Measurements from ENCODE around the gene PGD.

The PGD gene

GRCh38 chr1:10379676-10380075, 19.2 kb upstream of the PGD start:
- no peak overlapping the region for H3K27ac ChIP-seq (ENCODE audit: low read depth in 2 of 2, low read length in 2 of 2)
- peaks cover 25 to 27% of the 10 kb centered on the region in 2 donors for H3K36me3 ChIP-seq (ENCODE audit: control insufficient read depth in 2 of 2, insufficient read depth in 2 of 2, low read length in 2 of 2)
- no peak overlapping the region for H3K9ac ChIP-seq (ENCODE audit: low read depth in 1 of 2, low read length in 2 of 2)

GRCh38 chr1:10380594-10381275, 18.1 kb upstream of the PGD start:
- Histone ChIP-seq H3K9me3 (ENCODE audit: control insufficient read depth in 2 of 2, low read length in 2 of 2) (no peaks in the 10 kb centered on the region), H3K4me1 (ENCODE audit: control insufficient read depth in 2 of 2, insufficient read depth in 2 of 2, low read length in 2 of 2) (peaks cover 0 to 3% of the 10 kb centered on the region in 2 donors), H3K4me3 (ENCODE audit: low read length in 2 of 2) (no peak overlapping the region), H3K27ac (ENCODE audit: low read depth in 2 of 2, low read length in 2 of 2) (no peak overlapping the region), H3K9ac (ENCODE audit: low read depth in 1 of 2, low read length in 2 of 2) (no peak overlapping the region), H3K36me3 (ENCODE audit: control insufficient read depth in 2 of 2, insufficient read depth in 2 of 2, low read length in 2 of 2) (peaks cover 18 to 19% of the 10 kb centered on the region in 2 donors), H3K27me3 (ENCODE audit: control insufficient read depth in 2 of 2, insufficient read depth in 2 of 2, low read length in 2 of 2) (no peaks in the 10 kb centered on the region)

More at GRCh38 chr1:10379676-10380075, 19.2 kb upstream of the PGD start:
- H3K27me3 ChIP-seq (ENCODE audit: control insufficient read depth in 2 of 2, insufficient read depth in 2 of 2, low read length in 2 of 2) = no peaks in the 10 kb centered on the region
- no peak overlapping the region for H3K4me3 ChIP-seq (ENCODE audit: low read length in 2 of 2)
- no peaks in the 10 kb centered on the region for H3K9me3 ChIP-seq (ENCODE audit: control insufficient read depth in 2 of 2, low read length in 2 of 2)
- H3K4me1 ChIP-seq (ENCODE audit: control insufficient read depth in 2 of 2, insufficient read depth in 2 of 2, low read length in 2 of 2) = peaks cover 0 to 3% of the 10 kb centered on the region in 2 donors

GRCh38 chr1:10383630-10384029, 15.2 kb upstream of the PGD start:
- Histone ChIP-seq H3K4me3 (ENCODE audit: low read length in 2 of 2) (no peak overlapping the region), H3K27ac (ENCODE audit: low read depth in 2 of 2, low read length in 2 of 2) (no peak overlapping the region), H3K36me3 (ENCODE audit: control insufficient read depth in 2 of 2, insufficient read depth in 2 of 2, low read length in 2 of 2) (peaks cover 2 to 4% of the 10 kb centered on the region in 2 donors), H3K9ac (ENCODE audit: low read depth in 1 of 2, low read length in 2 of 2) (no peak overlapping the region), H3K9me3 (ENCODE audit: control insufficient read depth in 2 of 2, low read length in 2 of 2) (no peaks in the 10 kb centered on the region), H3K27me3 (ENCODE audit: control insufficient read depth in 2 of 2, insufficient read depth in 2 of 2, low read length in 2 of 2) (no peaks in the 10 kb centered on the region), H3K4me1 (ENCODE audit: control insufficient read depth in 2 of 2, insufficient read depth in 2 of 2, low read length in 2 of 2) (peaks cover 14 to 15% of the 10 kb centered on the region in 2 donors)

- Histone ChIP-seq H3K9me3 (ENCODE audit: control insufficient read depth in 2 of 2, low read length in 2 of 2) (no peaks in the 10 kb centered on the region), H3K36me3 (ENCODE audit: control insufficient read depth in 2 of 2, insufficient read depth in 2 of 2, low read length in 2 of 2) (peaks cover under 1 to 4% of the 10 kb centered on the region in 2 donors), H3K9ac (ENCODE audit: low read depth in 1 of 2, low read length in 2 of 2) (no peak overlapping the region), H3K4me1 (ENCODE audit: control insufficient read depth in 2 of 2, insufficient read depth in 2 of 2, low read length in 2 of 2) (peaks cover 16% of the 10 kb centered on the region in 2 donors), H3K27me3 (ENCODE audit: control insufficient read depth in 2 of 2, insufficient read depth in 2 of 2, low read length in 2 of 2) (no peaks in the 10 kb centered on the region), H3K4me3 (ENCODE audit: low read length in 2 of 2) (no peak overlapping the region), H3K27ac (ENCODE audit: low read depth in 2 of 2, low read length in 2 of 2) (no peak overlapping the region)
Measured at GRCh38 chr1:10384219-10384618, 14.6 kb upstream of the PGD start.

- Histone ChIP-seq H3K27me3 (ENCODE audit: control insufficient read depth in 2 of 2, insufficient read depth in 2 of 2, low read length in 2 of 2) (no peaks in the 10 kb centered on the region), H3K4me1 (ENCODE audit: control insufficient read depth in 2 of 2, insufficient read depth in 2 of 2, low read length in 2 of 2) (peaks cover 16% of the 10 kb centered on the region in 2 donors), H3K4me3 (ENCODE audit: low read length in 2 of 2) (peak overlapping the region in 1 of 2 donors; percentile 53), H3K9ac (ENCODE audit: low read depth in 1 of 2, low read length in 2 of 2) (peak overlapping the region in 1 of 2 donors; percentile 36), H3K27ac (ENCODE audit: low read depth in 2 of 2, low read length in 2 of 2) (peak overlapping the region; percentile 66 to 79), H3K9me3 (ENCODE audit: control insufficient read depth in 2 of 2, low read length in 2 of 2) (no peaks in the 10 kb centered on the region), H3K36me3 (ENCODE audit: control insufficient read depth in 2 of 2, insufficient read depth in 2 of 2, low read length in 2 of 2) (no peaks in the 10 kb centered on the region)
Measured at GRCh38 chr1:10386761-10387676, 11.8 kb upstream of the PGD start.

GRCh38 chr1:10387677-10388386, 11.0 kb upstream of the PGD start:
- Histone ChIP-seq H3K9me3 (ENCODE audit: control insufficient read depth in 2 of 2, low read length in 2 of 2) (no peaks in the 10 kb centered on the region), H3K4me1 (ENCODE audit: control insufficient read depth in 2 of 2, insufficient read depth in 2 of 2, low read length in 2 of 2) (peaks cover 16% of the 10 kb centered on the region in 2 donors), H3K27ac (ENCODE audit: low read depth in 2 of 2, low read length in 2 of 2) (peak overlapping the region; percentile 66 to 79), H3K4me3 (ENCODE audit: low read length in 2 of 2) (peak overlapping the region in 1 of 2 donors; percentile 53), H3K36me3 (ENCODE audit: control insufficient read depth in 2 of 2, insufficient read depth in 2 of 2, low read length in 2 of 2) (no peaks in the 10 kb centered on the region), H3K9ac (ENCODE audit: low read depth in 1 of 2, low read length in 2 of 2) (peak overlapping the region; percentile 19 to 36), H3K27me3 (ENCODE audit: control insufficient read depth in 2 of 2, insufficient read depth in 2 of 2, low read length in 2 of 2) (no peaks in the 10 kb centered on the region)

GRCh38 chr1:10388387-10388715, 10.5 kb upstream of the PGD start:
- no peaks in the 10 kb centered on the region for H3K36me3 ChIP-seq (ENCODE audit: control insufficient read depth in 2 of 2, insufficient read depth in 2 of 2, low read length in 2 of 2)
- H3K4me1 ChIP-seq (ENCODE audit: control insufficient read depth in 2 of 2, insufficient read depth in 2 of 2, low read length in 2 of 2) = peaks cover 16% of the 10 kb centered on the region in 2 donors
- no peak overlapping the region for H3K9ac ChIP-seq (ENCODE audit: low read depth in 1 of 2, low read length in 2 of 2)
- no peaks in the 10 kb centered on the region for H3K9me3 ChIP-seq (ENCODE audit: control insufficient read depth in 2 of 2, low read length in 2 of 2)
- no peaks in the 10 kb centered on the region for H3K27me3 ChIP-seq (ENCODE audit: control insufficient read depth in 2 of 2, insufficient read depth in 2 of 2, low read length in 2 of 2)
- peak overlapping the region; percentile 66 to 79 for H3K27ac ChIP-seq (ENCODE audit: low read depth in 2 of 2, low read length in 2 of 2)
- peak overlapping the region in 1 of 2 donors; percentile 53 for H3K4me3 ChIP-seq (ENCODE audit: low read length in 2 of 2)

- Histone ChIP-seq H3K9ac (ENCODE audit: low read depth in 1 of 2, low read length in 2 of 2) (no peak overlapping the region), H3K9me3 (ENCODE audit: control insufficient read depth in 2 of 2, low read length in 2 of 2) (no peaks in the 10 kb centered on the region), H3K27ac (ENCODE audit: low read depth in 2 of 2, low read length in 2 of 2) (no peak overlapping the region), H3K4me1 (ENCODE audit: control insufficient read depth in 2 of 2, insufficient read depth in 2 of 2, low read length in 2 of 2) (peaks cover 16% of the 10 kb centered on the region in 2 donors), H3K27me3 (ENCODE audit: control insufficient read depth in 2 of 2, insufficient read depth in 2 of 2, low read length in 2 of 2) (no peaks in the 10 kb centered on the region), H3K36me3 (ENCODE audit: control insufficient read depth in 2 of 2, insufficient read depth in 2 of 2, low read length in 2 of 2) (no peaks in the 10 kb centered on the region), H3K4me3 (ENCODE audit: low read length in 2 of 2) (no peak overlapping the region)
Measured at GRCh38 chr1:10389271-10389973, 9.4 kb upstream of the PGD start.

GRCh38 chr1:10396870-10397269, 2.0 kb upstream of the PGD start:
- Histone ChIP-seq H3K36me3 (ENCODE audit: control insufficient read depth in 2 of 2, insufficient read depth in 2 of 2, low read length in 2 of 2) (no peaks in the 10 kb centered on the region), H3K4me3 (ENCODE audit: low read length in 2 of 2) (no peak overlapping the region), H3K27me3 (ENCODE audit: control insufficient read depth in 2 of 2, insufficient read depth in 2 of 2, low read length in 2 of 2) (no peaks in the 10 kb centered on the region), H3K9me3 (ENCODE audit: control insufficient read depth in 2 of 2, low read length in 2 of 2) (no peaks in the 10 kb centered on the region), H3K9ac (ENCODE audit: low read depth in 1 of 2, low read length in 2 of 2) (no peak overlapping the region), H3K4me1 (ENCODE audit: control insufficient read depth in 2 of 2, insufficient read depth in 2 of 2, low read length in 2 of 2) (peaks cover 15 to 21% of the 10 kb centered on the region in 2 donors), H3K27ac (ENCODE audit: low read depth in 2 of 2, low read length in 2 of 2) (no peak overlapping the region)
